Activated CD8-positive, alpha-beta T cell treated with anti-CD3 and anti-CD28 coated beads for 36 hours (primary cell): ENCODE measurements around the gene STEEP1. TPM values are rescaled to one million over a fixed set of nuclear protein-coding genes. Genes with fewer than 3 reads are reported as not detected.
A peak's percentile ranks its signal among the peaks of the same experiment; 100 is the strongest.

ENCODE experiments used
- ATAC-seq: fragments of 200-7000 bp; cut with Tn5 transposase; one replicate; pipeline ENCODE4 v1.10.0; 2021; ENCODE audit warnings: mild to moderate bottlenecking, moderate library complexity
- CTCF ChIA-PET: fragments of 350-600 bp; sonication (Branson Sonifier 250); formaldehyde crosslinking; loops from one replicate; lab custom pipeline; 2021; ENCODE audit warnings: antibody characterized with exemption; lab: Charles Lee
- POLR2A ChIA-PET: fragments of 350-600 bp; sonication (Branson Sonifier 250); formaldehyde crosslinking; loops from one replicate; lab custom pipeline; 2021; ENCODE audit warnings: antibody characterized with exemption; lab: Charles Lee
- DNase-seq: peaks from one replicate; pipeline ENCODE4 v3.0.0-alpha.2; 2020
- H3K27ac Mint-ChIP-seq: one replicate; pipeline ENCODE4 v1.8.0; 2021; ENCODE audit warnings: mild to moderate bottlenecking, mixed read lengths
- H3K27me3 Mint-ChIP-seq: one replicate; pipeline ENCODE4 v1.8.0; 2021; ENCODE audit warnings: mixed read lengths
- H3K36me3 Mint-ChIP-seq: one replicate; pipeline ENCODE4 v1.8.0; 2021; ENCODE audit warnings: low read depth, mixed read lengths
- H3K4me1 Mint-ChIP-seq: one replicate; pipeline ENCODE4 v1.8.0; 2021; ENCODE audit warnings: low read depth, mixed read lengths
- H3K4me3 Mint-ChIP-seq: one replicate; pipeline ENCODE4 v1.8.0; 2021; ENCODE audit warnings: mild to moderate bottlenecking, moderate library complexity, mixed read lengths
- H3K9me3 Mint-ChIP-seq: one replicate; pipeline ENCODE4 v1.8.0; 2021; ENCODE audit warnings: mixed read lengths
- CTCF ChIP-seq: fragments of 200-600 bp; IDR thresholded peaks from one replicate; pipeline ENCODE4 v1.8.0; 2022; ENCODE audit warnings: antibody characterized with exemption, mild to moderate bottlenecking
- intact Hi-C: fragments of 100-400 bp; cut with micrococcal nuclease; formaldehyde crosslinking; loops from one replicate; pipeline ENCODE4 v1.10.0; 2022
- total RNA-seq, 2 experiments: library from RNA; stranded (reverse); gene quantifications; one replicate each; pipeline ENCODE4 v1.2.3, GENCODE V29; 2021

STEEP1 gene
- total RNA-seq, 2 experiments from 2014 or later, result 18.2 to 19.2 TPM

GRCh38 chrX:119518371-119518770, 46.8 kb downstream of the STEEP1 start:
- POLR2A ChIA-PET, result no interaction called here
- no peak for ATAC-seq
- TF ChIP-seq CTCF, result no peak
- H3K27me3 Mint-ChIP-seq, result no peaks in the 10 kb centered on the region
- H3K36me3 Mint-ChIP-seq, result no peaks in the 10 kb centered on the region
- intact Hi-C loops, result loop anchor here (10.0 kb wide), 2 partner anchors 86 to 216 kb away; partner anchors contain the start of gene NKRF
- no peak for DNase-seq
- no peaks in the 10 kb centered on the region for H3K9me3 Mint-ChIP-seq
- H3K27ac Mint-ChIP-seq, result no peak overlapping the region
- CTCF ChIA-PET, result no interaction called here
- H3K4me1 Mint-ChIP-seq, result peaks cover 2% of the 10 kb centered on the region
- no peak overlapping the region for H3K4me3 Mint-ChIP-seq

- no peak overlapping the region for H3K4me3 Mint-ChIP-seq
Observed at GRCh38 chrX:119516157-119516702, 49.0 kb downstream of the STEEP1 start.

GRCh38 chrX:119512146-119512800, 52.9 kb downstream of the STEEP1 start:
- Mint-ChIP-seq H3K4me3 (no peak overlapping the region), H3K9me3 (no peaks in the 10 kb centered on the region), H3K4me1 (peaks cover 2% of the 10 kb centered on the region), H3K27me3 (no peaks in the 10 kb centered on the region), H3K27ac (no peak overlapping the region), H3K36me3 (no peaks in the 10 kb centered on the region)
- ATAC-seq (peak; percentile 62), DNase-seq (peak; percentile 37)
- ChIA-PET POLR2A (no interaction called here), CTCF (interaction anchor here (1.3 to 1.6 kb wide), 3 partner anchors 23 to 218 kb away, joined by 3 to 5 read pairs (median 4); no protein-coding TSS in a partner anchor)
- intact Hi-C loops, result loop anchor here (10.0 kb wide), 2 partner anchors 93 to 223 kb away; partner anchors contain the start of gene NKRF
- no peak for TF ChIP-seq CTCF

More at GRCh38 chrX:119516157-119516702, 49.0 kb downstream of the STEEP1 start:
- intact Hi-C loops, result loop anchor here (10.0 kb wide), 2 partner anchors 89 to 219 kb away; partner anchors contain the start of gene NKRF
- ChIA-PET POLR2A (interaction anchor here (0.7 to 0.9 kb wide), 2 partner anchors 213 to 231 kb away, joined by 3 read pairs; no protein-coding TSS in a partner anchor), CTCF (interaction anchor here (0.6 to 2.9 kb wide), 25 partner anchors 12 to 372 kb away, joined by 3 to 27 read pairs (median 4); partner anchors contain the start of gene UBE2A)
- Mint-ChIP-seq H3K27ac (no peak overlapping the region), H3K9me3 (no peaks in the 10 kb centered on the region), H3K36me3 (no peaks in the 10 kb centered on the region), H3K4me1 (peaks cover 2% of the 10 kb centered on the region), H3K27me3 (no peaks in the 10 kb centered on the region)
- DNase-seq (peak; percentile 46), ATAC-seq (peak; percentile 97)
- peak; percentile 64 for TF ChIP-seq CTCF

- no peaks in the 10 kb centered on the region for H3K27me3 Mint-ChIP-seq
- H3K4me1 Mint-ChIP-seq, result peaks cover 9% of the 10 kb centered on the region
- no peak for ATAC-seq
- no peaks in the 10 kb centered on the region for H3K9me3 Mint-ChIP-seq
- TF ChIP-seq CTCF, result no peak
- H3K36me3 Mint-ChIP-seq, result no peaks in the 10 kb centered on the region
- POLR2A ChIA-PET, result no interaction called here
- CTCF ChIA-PET, result interaction anchor here (0.7 kb wide), 1 partner anchor 24 kb away, joined by 3 read pairs; no protein-coding TSS in a partner anchor
- DNase-seq, result no peak
- intact Hi-C loops, result no loop called here
- no peak overlapping the region for H3K27ac Mint-ChIP-seq
- H3K4me3 Mint-ChIP-seq, result no peak overlapping the region
Observed at GRCh38 chrX:119507206-119507605, 58.0 kb downstream of the STEEP1 start.
